Measurements from ENCODE around the gene PSMA4.
"Not testable (repeated sequence)": the region's sequence is repeated elsewhere in the genome, so short reads cannot be mapped to it uniquely, and the experiment has no call there.

Gene PSMA4

DNA sequence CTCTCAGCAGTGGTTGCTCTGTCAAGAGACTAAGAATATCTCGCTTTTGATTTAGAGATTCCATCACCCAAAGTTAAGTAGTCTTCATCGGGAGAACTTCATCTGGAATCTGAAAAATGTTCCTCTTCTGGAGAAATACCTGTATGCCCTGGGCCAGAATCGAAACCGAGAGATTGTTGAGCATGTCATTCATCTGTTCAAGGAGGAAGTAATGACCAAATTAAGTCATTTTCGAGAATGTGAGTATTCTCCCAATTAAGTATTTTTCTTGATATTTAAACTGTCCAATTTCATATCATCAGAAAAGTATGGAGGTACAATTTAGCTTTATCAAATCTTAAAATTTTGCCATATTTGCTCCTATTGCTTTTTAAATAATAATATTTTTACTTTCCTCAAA is 12.9 kb upstream of the PSMA4 start:
- Histone ChIP-seq H3K4me1 (ENCODE audit: control insufficient read depth, insufficient read depth, low read length) (no peaks in the 10 kb centered on the region), H3K9me3 (ENCODE audit: control insufficient read depth in 2 of 2, low read length in 2 of 2) (no peaks in the 10 kb centered on the region), H3K36me3 (ENCODE audit: control insufficient read depth in 2 of 2, insufficient read depth in 2 of 2, low read length in 2 of 2) (peaks cover 0 to 2% of the 10 kb centered on the region in 2 donors), H3K27ac (ENCODE audit: low read length) (no peak overlapping the region), H3K4me3 (ENCODE audit: low read length in 2 of 2) (no peak overlapping the region), H3K27me3 (ENCODE audit: control insufficient read depth in 1 of 2, insufficient read depth in 2 of 2, low read length in 2 of 2) (no peaks in the 10 kb centered on the region), H3K9ac (ENCODE audit: low read length in 2 of 2) (no peak overlapping the region)

DNA sequence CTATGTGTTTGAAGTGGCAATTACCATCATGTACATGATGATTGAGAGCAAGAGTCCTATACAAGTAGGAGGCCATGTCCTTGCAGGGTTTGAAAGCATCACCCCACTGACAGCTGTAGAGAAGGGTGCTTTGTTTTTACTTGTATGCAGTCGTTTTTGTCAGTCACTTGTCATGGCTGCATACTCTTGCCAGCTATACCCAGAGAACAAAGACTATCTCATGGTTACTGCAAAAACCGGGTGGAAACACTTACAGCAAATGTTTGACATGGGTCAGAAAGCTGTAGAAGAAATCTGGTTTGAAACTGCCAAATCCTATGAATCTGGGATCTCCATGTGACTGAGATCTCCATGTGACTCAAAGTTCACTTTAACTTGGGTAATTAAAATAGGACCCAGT is 6.9 kb upstream of the PSMA4 start:
- Histone ChIP-seq H3K36me3 (ENCODE audit: control insufficient read depth in 2 of 2, insufficient read depth in 2 of 2, low read length in 2 of 2) (no peaks in the 10 kb centered on the region), H3K4me1 (ENCODE audit: control insufficient read depth, insufficient read depth, low read length) (no peaks in the 10 kb centered on the region), H3K9me3 (ENCODE audit: control insufficient read depth in 2 of 2, low read length in 2 of 2) (no peaks in the 10 kb centered on the region), H3K4me3 (ENCODE audit: low read length in 2 of 2) (no peak overlapping the region), H3K9ac (ENCODE audit: low read length in 2 of 2) (no peak overlapping the region), H3K27ac (ENCODE audit: low read length) (no peak overlapping the region), H3K27me3 (ENCODE audit: control insufficient read depth in 1 of 2, insufficient read depth in 2 of 2, low read length in 2 of 2) (no peaks in the 10 kb centered on the region)

DNA sequence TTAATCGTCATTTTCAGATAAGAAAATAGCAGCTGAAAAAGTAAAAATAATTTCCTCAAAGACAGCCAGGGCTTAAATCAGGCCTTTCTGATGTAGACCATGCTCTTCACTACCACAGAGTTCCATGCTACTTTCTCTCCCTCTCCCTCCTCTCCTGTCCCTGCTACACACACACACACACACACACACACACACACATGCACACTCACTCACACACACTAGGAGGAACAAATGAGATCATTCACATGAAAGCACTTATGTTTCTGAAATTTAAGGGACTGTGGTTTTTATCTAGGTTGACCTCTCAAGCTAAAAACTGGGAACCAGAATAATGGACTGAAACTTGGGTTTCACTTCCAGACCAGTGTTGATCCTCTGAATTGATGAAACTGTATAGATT is 4.1 kb upstream of the PSMA4 start:
- Histone ChIP-seq H3K27ac (ENCODE audit: low read length) (no peak overlapping the region), H3K9me3 (ENCODE audit: control insufficient read depth in 2 of 2, low read length in 2 of 2) (no peaks in the 10 kb centered on the region), H3K27me3 (ENCODE audit: control insufficient read depth in 1 of 2, insufficient read depth in 2 of 2, low read length in 2 of 2) (no peaks in the 10 kb centered on the region), H3K4me1 (ENCODE audit: control insufficient read depth, insufficient read depth, low read length) (peaks cover 3% of the 10 kb centered on the region), H3K36me3 (ENCODE audit: control insufficient read depth in 2 of 2, insufficient read depth in 2 of 2, low read length in 2 of 2) (no peaks in the 10 kb centered on the region), H3K4me3 (ENCODE audit: low read length in 2 of 2) (no peak overlapping the region), H3K9ac (ENCODE audit: low read length in 2 of 2) (no peak overlapping the region)

- no peaks in the 10 kb centered on the region for H3K9me3 ChIP-seq (ENCODE audit: control insufficient read depth in 2 of 2, low read length in 2 of 2)
- H3K4me3 ChIP-seq (ENCODE audit: low read length in 2 of 2) = no peak overlapping the region
- peaks cover 0 to 2% of the 10 kb centered on the region in 2 donors for H3K36me3 ChIP-seq (ENCODE audit: control insufficient read depth in 2 of 2, insufficient read depth in 2 of 2, low read length in 2 of 2)
- no peak overlapping the region for H3K9ac ChIP-seq (ENCODE audit: low read length in 2 of 2)
- H3K27ac ChIP-seq (ENCODE audit: low read length) = no peak overlapping the region
- peaks cover 5% of the 10 kb centered on the region for H3K4me1 ChIP-seq (ENCODE audit: control insufficient read depth, insufficient read depth, low read length)
- no peaks in the 10 kb centered on the region for H3K27me3 ChIP-seq (ENCODE audit: control insufficient read depth in 1 of 2, insufficient read depth in 2 of 2, low read length in 2 of 2)
These were observed 2.9 kb upstream of the PSMA4 start for GRCh38 chr15:78537266-78537905.

- no peak overlapping the region for H3K27ac ChIP-seq (ENCODE audit: low read length)
These were observed 1.9 kb upstream of the PSMA4 start for GRCh38 chr15:78538358-78538757.

DNA sequence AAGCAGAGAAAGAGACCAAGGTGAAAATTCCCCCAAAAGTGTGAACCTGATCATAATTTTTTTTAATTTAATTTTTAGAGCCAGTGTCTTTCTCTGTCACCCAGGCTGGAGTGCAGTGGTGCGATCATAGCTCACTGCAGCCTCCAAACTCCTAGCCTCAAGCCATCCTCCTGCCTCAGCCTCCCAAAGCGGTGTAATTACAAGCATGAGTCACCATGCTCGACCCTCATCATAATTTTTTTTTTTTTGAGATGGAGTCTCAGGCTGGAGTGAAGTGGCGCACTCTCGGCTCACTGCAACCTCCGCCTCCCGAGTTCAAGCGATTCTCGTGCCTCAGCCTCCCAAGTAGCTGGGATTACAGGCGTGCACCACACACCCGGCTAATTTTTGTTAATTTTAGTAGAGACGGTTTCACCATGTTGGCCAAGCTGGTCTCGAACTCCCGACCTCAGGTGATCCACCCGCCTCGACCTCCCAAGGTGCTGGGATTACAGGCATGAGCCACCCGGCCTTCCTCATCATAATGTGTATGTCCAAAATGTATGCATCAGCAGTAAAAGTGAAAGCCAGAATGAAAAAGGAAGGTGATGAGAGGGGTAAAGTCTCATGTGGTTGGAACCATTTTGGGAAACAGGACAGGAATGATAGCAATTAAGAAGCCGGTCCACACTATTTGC is 642 bp upstream of the PSMA4 start:
- not testable (repeated sequence) for H3K9me3 ChIP-seq (ENCODE audit: control insufficient read depth in 2 of 2, low read length in 2 of 2); H3K4me1 ChIP-seq (ENCODE audit: control insufficient read depth, insufficient read depth, low read length); H3K27me3 ChIP-seq (ENCODE audit: control insufficient read depth in 1 of 2, insufficient read depth in 2 of 2, low read length in 2 of 2)
- peak overlapping the region; percentile 93 for H3K27ac ChIP-seq (ENCODE audit: low read length)
- peak overlapping the region; percentile 95 to 96 for H3K9ac ChIP-seq (ENCODE audit: low read length in 2 of 2)
- peak overlapping the region; percentile 95 to 99 for H3K4me3 ChIP-seq (ENCODE audit: low read length in 2 of 2)
- H3K36me3 ChIP-seq (ENCODE audit: control insufficient read depth in 2 of 2, insufficient read depth in 2 of 2, low read length in 2 of 2) = peaks cover 5 to 10% of the 10 kb centered on the region in 2 donors

More at GRCh38 chr15:78538358-78538757, 1.9 kb upstream of the PSMA4 start:
- Histone ChIP-seq H3K4me3 (ENCODE audit: low read length in 2 of 2) (no peak overlapping the region), H3K27me3 (ENCODE audit: control insufficient read depth in 1 of 2, insufficient read depth in 2 of 2, low read length in 2 of 2) (no peaks in the 10 kb centered on the region), H3K9me3 (ENCODE audit: control insufficient read depth in 2 of 2, low read length in 2 of 2) (no peaks in the 10 kb centered on the region), H3K9ac (ENCODE audit: low read length in 2 of 2) (no peak overlapping the region), H3K4me1 (ENCODE audit: control insufficient read depth, insufficient read depth, low read length) (peaks cover 5% of the 10 kb centered on the region), H3K36me3 (ENCODE audit: control insufficient read depth in 2 of 2, insufficient read depth in 2 of 2, low read length in 2 of 2) (peaks cover 4 to 9% of the 10 kb centered on the region in 2 donors)

DNA sequence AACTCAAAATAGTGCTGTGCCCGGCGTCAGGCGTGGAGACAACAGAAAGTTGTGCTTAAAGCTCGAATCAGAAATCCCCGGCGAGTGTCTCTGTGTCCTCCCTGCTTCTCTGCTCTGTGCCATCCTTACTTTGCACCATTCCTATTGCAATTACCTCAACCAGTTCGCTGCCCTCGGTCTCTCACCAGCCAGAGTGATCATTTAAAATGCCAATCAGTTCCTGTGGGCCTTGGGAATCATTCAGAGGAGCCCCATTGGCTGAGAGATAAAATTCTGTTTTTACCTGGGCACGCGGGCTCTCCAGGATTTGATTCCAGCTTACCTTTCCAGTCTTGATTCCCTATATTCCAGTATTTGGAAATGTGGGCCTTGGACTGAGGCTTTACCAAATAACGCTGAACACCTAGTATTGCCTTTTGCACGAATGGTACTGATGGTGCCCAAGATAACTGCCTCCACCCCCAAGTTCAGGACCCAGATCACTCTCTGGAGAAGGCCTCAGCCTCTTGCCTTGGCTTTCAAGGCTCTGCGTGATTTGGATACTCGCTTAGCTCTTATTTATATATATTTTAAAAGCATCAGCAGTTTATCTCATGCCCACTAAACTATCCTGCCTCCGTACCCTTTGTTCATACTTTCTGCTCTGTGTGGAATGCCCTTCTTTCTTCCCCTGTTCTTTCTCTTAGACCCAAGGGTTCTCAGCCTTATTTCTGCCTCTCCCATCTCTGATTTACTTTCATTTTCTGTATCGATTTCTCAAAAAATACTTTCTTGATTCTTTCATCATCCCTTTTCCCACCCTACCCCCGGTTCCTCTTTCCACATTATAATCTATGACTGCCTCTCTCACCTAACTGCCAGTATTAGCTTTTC is 863 bp downstream of the PSMA4 start:
- H3K27ac ChIP-seq (ENCODE audit: low read length) = peak overlapping the region; percentile 93

DNA sequence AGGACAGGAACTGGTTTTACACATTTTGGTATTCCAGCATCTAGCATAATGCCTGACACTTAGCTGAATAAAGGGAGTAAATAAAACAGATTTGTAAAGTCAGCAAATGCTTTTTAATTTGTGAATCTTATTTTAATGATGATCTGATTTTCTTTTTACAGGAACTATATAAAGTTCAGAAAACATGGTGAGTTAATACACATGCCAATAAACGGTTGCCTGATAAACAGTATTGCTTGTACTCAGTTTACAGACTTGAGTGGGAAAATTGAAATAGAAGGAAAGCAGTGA is 1.4 kb downstream of the PSMA4 start:
- Histone ChIP-seq H3K9ac (ENCODE audit: low read length in 2 of 2) (peak overlapping the region in 1 of 2 donors; percentile 96), H3K4me3 (ENCODE audit: low read length in 2 of 2) (peak overlapping the region; percentile 95 to 99), H3K9me3 (ENCODE audit: control insufficient read depth in 2 of 2, low read length in 2 of 2) (no peaks in the 10 kb centered on the region), H3K36me3 (ENCODE audit: control insufficient read depth in 2 of 2, insufficient read depth in 2 of 2, low read length in 2 of 2) (peaks cover 19 to 21% of the 10 kb centered on the region in 2 donors), H3K27ac (ENCODE audit: low read length) (no peak overlapping the region), H3K27me3 (ENCODE audit: control insufficient read depth in 1 of 2, insufficient read depth in 2 of 2, low read length in 2 of 2) (no peaks in the 10 kb centered on the region), H3K4me1 (ENCODE audit: control insufficient read depth, insufficient read depth, low read length) (peaks cover 5% of the 10 kb centered on the region)

More for the DNA sequence above, 863 bp downstream of the PSMA4 start:
- Histone ChIP-seq H3K9ac (ENCODE audit: low read length in 2 of 2) (peak overlapping the region; percentile 95 to 96), H3K27me3 (ENCODE audit: control insufficient read depth in 1 of 2, insufficient read depth in 2 of 2, low read length in 2 of 2) (no peaks in the 10 kb centered on the region), H3K9me3 (ENCODE audit: control insufficient read depth in 2 of 2, low read length in 2 of 2) (no peaks in the 10 kb centered on the region), H3K4me1 (ENCODE audit: control insufficient read depth, insufficient read depth, low read length) (peaks cover 5% of the 10 kb centered on the region), H3K4me3 (ENCODE audit: low read length in 2 of 2) (peak overlapping the region; percentile 95 to 99), H3K36me3 (ENCODE audit: control insufficient read depth in 2 of 2, insufficient read depth in 2 of 2, low read length in 2 of 2) (peaks cover 19 to 20% of the 10 kb centered on the region in 2 donors)

DNA sequence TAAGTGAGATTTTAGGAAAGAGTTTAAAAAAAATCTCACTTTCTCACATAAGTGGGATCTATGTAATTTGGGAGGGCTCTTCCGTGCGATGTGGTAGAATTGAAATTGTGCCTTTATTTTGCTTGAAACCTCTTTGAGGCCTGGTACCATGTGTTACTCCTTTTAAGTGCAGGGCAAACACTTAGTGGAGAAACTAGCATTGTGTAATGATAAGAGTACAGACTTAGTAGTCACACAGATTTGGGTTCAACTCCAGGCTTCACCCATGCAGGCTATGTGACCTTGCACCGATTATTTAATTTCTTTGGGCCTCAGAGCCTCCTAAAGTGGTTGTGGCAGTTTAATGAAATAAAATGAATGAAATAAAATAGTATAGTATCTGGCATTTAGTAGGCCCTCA is 2.4 kb downstream of the PSMA4 start:
- Histone ChIP-seq H3K36me3 (ENCODE audit: control insufficient read depth in 2 of 2, insufficient read depth in 2 of 2, low read length in 2 of 2) (peaks cover 27 to 30% of the 10 kb centered on the region in 2 donors), H3K9ac (ENCODE audit: low read length in 2 of 2) (no peak overlapping the region), H3K27ac (ENCODE audit: low read length) (no peak overlapping the region), H3K9me3 (ENCODE audit: control insufficient read depth in 2 of 2, low read length in 2 of 2) (no peaks in the 10 kb centered on the region), H3K4me3 (ENCODE audit: low read length in 2 of 2) (no peak overlapping the region), H3K4me1 (ENCODE audit: control insufficient read depth, insufficient read depth, low read length) (peaks cover 5% of the 10 kb centered on the region), H3K27me3 (ENCODE audit: control insufficient read depth in 1 of 2, insufficient read depth in 2 of 2, low read length in 2 of 2) (no peaks in the 10 kb centered on the region)

DNA sequence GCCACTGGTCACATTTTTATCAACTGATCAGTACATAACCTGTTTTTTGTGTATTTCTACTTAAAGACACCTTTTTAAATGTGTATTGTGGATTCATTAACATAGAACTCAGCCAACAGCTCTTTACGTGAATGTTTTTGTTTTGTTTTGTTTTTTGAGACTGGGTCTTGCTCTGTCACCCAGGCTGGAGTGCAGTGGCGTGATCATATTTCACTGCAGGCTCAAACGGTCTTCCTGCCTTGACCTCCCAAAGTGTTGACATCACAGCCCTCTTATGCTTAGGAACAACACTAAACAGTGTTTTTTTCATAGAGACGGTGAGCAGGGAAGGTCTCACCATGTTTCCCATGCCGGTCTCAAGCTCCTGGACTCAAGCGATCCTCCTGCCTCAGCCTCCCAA is 9.9 kb downstream of the PSMA4 start:
- Histone ChIP-seq H3K4me1 (ENCODE audit: control insufficient read depth, insufficient read depth, low read length) (no peaks in the 10 kb centered on the region), H3K27me3 (ENCODE audit: control insufficient read depth in 1 of 2, insufficient read depth in 2 of 2, low read length in 2 of 2) (no peaks in the 10 kb centered on the region), H3K9ac (ENCODE audit: low read length in 2 of 2) (no peak overlapping the region), H3K4me3 (ENCODE audit: low read length in 2 of 2) (no peak overlapping the region), H3K9me3 (ENCODE audit: control insufficient read depth in 2 of 2, low read length in 2 of 2) (no peaks in the 10 kb centered on the region), H3K27ac (ENCODE audit: low read length) (no peak overlapping the region), H3K36me3 (ENCODE audit: control insufficient read depth in 2 of 2, insufficient read depth in 2 of 2, low read length in 2 of 2) (peaks cover 43 to 44% of the 10 kb centered on the region in 2 donors)
